GM20000 (cell line): ENCODE data around the gene ADCY4.

Experiments
- DNase-seq: peaks from one replicate; pipeline ENCODE4 v3.0.0; 2012; ENCODE audit warnings: low spot score
- CTCF ChIP-seq: IDR thresholded peaks from 2 replicates; pipeline ENCODE4 v1.5.1; 2012; ENCODE audit warnings: mild to moderate bottlenecking, control low read depth; ENCODE audit errors: extremely low read depth, missing control alignments

ADCY4 gene

GRCh38 chr14:24270537-24271133 is 64.2 kb downstream of the ADCY4 start:
- DNase-seq = no peak
- TF ChIP-seq CTCF = no peak

- no peak for TF ChIP-seq CTCF
- DNase-seq = no peak
These were observed 64.8 kb downstream of the ADCY4 start for GRCh38 chr14:24269910-24270536.

DNA sequence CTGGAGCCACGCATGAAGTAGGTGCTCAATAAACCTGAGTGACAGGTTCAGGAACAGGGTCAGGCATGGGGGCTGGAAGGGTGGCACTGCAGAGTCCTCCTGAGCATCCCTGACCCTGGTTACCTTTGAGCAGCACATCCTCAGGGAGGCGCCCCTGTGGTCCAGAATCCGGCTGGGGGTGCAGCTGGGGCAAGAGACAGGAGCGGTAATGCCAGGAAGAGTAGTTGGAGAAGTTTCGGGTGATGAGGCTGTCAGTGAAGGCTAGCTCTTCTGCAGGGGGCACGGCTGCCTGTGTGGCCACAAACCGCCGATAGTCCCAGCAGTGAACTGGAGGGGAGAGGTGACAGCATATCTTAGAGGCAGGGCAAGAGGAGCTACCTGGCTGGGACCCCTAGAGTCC is 65.5 kb downstream of the ADCY4 start:
- no peak for TF ChIP-seq CTCF
- no peak for DNase-seq
